GM19395 (cell line): ENCODE results near the gene LHX6.

Source experiments
- ATAC-seq: cut with Tn5 transposase; IDR thresholded peaks from one replicate; pipeline ENCODE4 v1.9.1; 2021; ENCODE audit warnings: mild to moderate bottlenecking, moderate library complexity; ENCODE audit not compliant: unreplicated experiment

Gene LHX6

GRCh38 chr9:122192914-122193525, 35.7 kb downstream of the LHX6 start:
- ATAC-seq: no peak

- no peak for ATAC-seq
These were observed 36.4 kb downstream of the LHX6 start for GRCh38 chr9:122192261-122192875.

DNA sequence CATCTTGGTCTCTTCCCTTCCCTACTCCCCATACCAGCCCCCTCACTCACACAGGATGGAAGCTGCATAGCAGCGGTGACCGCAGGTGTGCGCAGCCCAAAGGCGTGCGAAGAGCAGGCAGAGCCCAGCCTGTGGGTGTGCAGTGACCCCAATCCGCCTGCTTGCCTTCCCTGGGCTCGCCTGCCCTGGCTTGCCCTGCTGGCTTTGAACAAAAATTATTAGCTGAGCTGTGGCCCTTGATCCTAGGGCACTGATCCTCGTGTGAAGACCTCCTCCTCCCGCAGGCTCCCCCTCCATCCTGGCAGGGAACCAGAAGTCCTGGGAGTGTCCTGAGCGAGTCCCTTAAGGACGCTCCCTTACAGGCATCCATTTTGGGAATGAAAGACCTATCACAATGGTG, 37.2 kb downstream of the LHX6 start:
- ATAC-seq: no peak

DNA sequence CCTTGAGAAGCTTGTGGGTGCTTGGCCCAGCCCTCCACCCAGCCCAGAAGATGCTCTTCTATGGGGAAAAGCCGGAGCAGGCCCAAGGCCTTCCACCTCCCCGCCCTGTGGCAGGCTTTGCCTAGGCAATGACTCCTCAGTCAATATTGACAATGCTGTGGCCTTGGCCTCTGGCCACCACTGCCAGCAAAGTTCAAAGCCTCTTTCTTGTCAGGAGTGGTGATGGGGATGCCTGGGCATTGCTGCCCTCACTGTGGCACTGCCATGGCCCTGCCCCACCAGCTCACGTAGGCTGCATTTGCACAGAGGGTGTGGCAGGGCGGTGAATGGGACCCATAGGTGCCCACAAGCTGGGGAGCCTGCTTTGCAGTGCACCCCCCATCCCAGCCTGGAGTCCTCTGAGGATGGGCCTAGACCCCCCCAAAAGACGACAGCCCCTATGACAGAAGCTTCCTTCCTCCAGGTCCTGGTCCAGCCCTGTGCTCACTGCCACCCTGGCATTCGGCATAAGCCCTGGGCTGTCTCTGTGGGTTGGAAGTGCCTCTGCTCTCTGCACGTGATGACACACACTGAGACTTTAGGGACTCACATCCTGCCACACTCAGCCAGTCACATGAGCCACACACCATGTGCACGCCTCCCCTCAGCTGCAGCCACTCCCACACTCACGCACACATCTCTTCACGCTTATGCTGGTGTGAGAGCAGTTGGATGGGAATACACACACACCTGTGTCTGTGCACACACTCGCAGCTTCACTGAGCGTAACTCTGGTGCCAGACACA, 38.0 kb downstream of the LHX6 start:
- ATAC-seq: no peak

- no peak for ATAC-seq
These were observed 40.4 kb downstream of the LHX6 start for GRCh38 chr9:122188369-122188768.

GRCh38 chr9:122186777-122187470, 41.8 kb downstream of the LHX6 start:
- no peak for ATAC-seq

- ATAC-seq: no peak
These were observed 42.5 kb downstream of the LHX6 start for GRCh38 chr9:122186301-122186700.

DNA sequence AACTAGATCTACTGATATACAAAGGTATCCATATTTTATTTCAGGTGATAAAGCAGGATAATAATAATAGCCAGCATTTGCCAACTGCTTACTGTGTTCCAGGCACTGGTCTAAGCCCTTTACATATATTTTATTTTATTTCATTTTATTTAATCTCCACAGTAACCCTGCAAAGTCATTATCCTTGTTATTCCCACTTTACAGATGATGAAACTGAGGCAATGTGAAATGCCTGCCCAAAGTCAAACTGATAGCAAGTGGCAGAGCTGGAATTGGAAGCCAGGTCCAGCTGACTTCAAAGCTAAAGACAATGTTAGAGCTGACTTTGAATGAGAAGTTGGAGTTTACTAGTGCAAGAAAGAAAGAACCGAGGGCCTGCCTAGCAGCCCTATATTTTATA, 44.2 kb downstream of the LHX6 start:
- ATAC-seq: no peak

DNA sequence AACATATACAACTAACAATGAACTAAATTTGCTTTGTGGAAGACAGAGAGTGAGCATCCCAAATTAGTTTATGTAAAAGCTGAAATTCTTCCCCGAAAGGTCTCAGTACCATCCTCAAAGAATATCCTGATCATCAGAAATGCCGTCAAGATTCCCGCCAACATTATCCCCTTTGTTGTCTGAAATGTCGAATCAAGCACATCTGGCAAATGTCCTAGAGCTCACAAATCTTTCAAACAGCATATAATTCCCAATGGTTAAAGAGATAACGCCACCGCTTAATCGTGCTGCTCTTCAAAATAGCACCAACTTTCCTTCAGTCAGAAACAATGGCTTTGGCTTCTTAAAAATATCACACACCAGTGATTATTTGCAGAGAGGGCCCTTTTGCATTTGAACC, 45.3 kb downstream of the LHX6 start:
- no peak for ATAC-seq

GRCh38 chr9:122180633-122181032, 48.1 kb downstream of the LHX6 start:
- ATAC-seq: no peak

GRCh38 chr9:122179690-122180074, 49.1 kb downstream of the LHX6 start:
- ATAC-seq: no peak

DNA sequence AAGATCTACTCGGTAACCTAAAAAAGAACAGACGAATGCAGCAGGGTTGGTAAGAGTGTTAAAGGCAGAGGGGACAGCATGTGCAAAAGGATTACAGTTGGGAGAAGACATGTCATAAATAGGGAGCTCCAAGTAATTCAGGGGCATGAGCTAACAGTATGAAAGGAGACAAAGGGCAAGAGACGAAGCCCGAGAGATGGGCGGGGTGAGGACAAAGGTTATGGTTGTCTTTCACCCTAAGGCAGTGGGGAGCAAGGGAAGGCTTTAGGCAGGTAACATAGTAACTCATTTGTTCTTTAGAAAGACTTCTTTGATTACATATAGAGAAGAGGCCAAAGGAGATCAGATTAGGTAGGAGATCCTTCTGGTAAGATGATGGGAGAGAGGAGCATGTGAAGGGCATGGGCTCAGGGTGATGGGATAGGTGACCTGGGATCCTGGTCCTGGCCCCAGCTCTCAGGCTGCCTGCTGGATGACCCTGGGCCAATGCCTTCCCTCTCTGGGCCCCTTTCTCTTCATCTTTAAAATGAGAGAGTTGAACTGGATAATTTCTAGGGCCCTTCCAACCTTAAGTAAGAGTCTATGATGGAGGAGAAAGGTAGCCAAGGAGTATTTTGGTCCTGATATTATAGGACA, 49.6 kb downstream of the LHX6 start:
- ATAC-seq: no peak

DNA sequence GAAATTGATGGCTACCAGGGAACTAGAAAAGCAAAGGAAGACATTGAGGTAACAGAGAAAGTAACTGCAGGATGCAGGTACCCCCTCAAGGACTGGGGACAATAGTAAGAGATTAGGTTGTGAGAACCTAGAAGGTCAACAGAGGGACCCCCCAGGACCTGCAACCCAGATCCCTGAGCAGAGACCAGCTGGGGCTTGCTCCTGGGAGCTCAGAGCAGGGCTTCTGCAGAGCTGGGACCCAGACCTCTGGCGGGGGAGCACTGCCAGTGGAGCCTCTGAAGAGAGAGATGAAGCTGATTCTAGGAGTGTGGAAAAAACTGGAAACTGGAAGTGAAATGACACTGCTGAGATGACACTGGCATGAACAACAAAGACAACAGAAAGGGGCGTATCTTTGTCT, 51.8 kb downstream of the LHX6 start:
- no peak for ATAC-seq

GRCh38 chr9:122173670-122174069, 55.1 kb downstream of the LHX6 start:
- ATAC-seq: no peak

DNA sequence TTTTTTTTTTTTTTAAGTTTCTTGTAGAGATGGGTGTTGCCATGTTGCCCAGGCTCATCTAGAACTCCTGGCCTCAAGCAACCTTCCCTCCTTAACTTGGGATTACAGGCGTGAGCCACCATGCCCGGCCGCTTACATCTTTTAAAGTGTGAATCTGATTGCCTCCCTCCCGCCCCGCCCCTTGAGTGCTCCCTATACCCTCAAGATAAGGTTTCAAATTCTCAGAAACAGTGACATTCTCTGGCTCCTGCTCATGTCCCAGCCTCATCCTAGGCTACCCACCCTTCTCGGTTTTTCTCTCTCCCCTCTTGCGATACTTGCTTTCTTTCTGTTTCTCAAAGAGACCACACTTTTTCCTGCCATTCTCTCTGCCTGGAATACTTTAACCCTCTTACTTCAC, 56.6 kb downstream of the LHX6 start:
- ATAC-seq: no peak

DNA sequence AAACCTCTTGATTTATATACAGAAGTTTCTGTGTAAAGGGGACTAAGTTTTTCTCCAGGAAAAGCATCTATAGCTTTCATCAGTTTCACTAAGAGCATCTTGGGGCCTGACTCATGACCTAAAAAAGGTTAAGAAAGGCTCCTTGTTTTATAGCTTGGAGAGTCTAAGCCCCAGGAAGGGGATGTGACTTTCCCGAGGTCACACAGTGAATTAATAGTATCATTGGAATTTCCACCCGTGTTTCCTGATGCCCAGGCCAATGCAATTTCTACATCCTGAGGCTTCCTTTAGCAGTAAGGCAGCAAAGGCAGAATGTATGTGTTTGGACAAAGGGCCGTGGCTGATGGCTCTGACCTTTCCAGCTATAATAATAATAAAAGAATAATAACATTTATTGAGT, 60.4 kb downstream of the LHX6 start:
- ATAC-seq: no peak

GRCh38 chr9:122164286-122164685, 64.5 kb downstream of the LHX6 start:
- ATAC-seq: no peak

DNA sequence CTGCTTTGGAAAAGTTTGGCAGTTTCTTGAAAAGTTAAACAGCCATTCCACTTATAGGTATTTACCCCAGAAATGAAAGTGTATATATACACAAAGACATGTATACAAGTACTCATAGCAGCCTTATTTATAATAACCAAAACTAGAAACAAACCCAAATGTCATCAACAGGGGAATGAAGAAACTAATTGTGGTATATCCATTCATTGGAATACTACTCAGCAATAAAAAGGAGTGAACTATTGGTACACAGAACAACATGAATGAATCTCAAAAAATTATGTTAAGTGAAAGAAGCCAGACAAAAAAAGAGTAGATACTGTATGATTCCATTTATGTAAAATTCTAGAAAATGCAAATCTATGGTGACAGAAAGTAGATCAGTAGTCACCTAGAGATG, 66.3 kb downstream of the LHX6 start:
- ATAC-seq: no peak

- ATAC-seq: peak; percentile 2
These were observed 68.9 kb downstream of the LHX6 start for GRCh38 chr9:122159925-122160246.

DNA sequence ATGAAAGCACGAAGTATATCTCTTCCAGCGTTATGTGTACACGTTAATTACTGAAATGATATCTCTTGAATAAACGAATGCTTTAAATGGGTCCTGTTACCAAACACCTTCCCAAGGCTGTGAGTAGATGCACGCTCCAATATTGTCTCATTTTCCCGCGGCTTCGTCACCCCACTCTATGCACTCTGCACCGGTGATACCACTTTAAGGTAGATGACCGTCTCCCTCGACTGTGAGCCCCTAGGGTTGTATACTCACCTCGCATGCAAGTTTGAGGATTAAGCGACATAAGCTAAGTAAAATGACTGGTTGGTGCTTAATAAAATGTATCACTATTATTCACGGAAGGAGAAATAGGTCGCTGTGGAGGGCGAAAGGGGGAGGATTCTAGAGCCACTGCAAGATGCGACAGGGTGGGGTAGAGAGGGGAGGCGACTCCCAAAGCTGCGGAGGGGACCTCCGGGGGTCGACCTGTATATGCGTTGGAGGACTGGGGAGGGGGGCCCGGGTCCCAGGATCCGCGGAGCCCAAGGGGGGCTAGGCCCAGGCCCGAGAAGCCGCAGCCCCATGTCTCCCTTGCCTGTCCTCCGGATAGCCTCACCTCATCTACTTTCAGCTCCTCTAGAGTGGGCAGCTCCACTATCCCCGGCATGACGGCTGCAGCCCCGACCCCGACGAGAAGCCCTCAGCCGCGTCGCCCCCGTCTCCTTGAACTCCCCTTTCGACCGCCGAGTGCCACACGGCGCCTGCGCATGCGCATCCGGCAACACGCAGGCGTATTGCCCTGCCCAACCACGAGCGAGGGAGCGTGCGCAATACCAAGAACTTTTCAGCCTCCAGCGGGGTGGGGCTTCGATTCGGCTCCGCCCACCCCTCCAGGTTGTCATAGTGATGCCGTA, 69.5 kb downstream of the LHX6 start, which contains the start of the genes MORN5 and NDUFA8:
Gene MORN5, plus strand, starts transcription at position 883 of the 899 bp plus-strand sequence. CDS start 65 bp downstream, outside the sequence.
Gene NDUFA8, minus strand, starts transcription at position 754 of the 899 bp plus-strand sequence. Its CDS starts 102 bp downstream, at position 652.
- peak; percentile 92 for ATAC-seq
